GM23338 (cell line): ENCODE measurements around the gene NEFH. TPM values are rescaled to one million over a fixed set of nuclear protein-coding genes. Genes with fewer than 3 reads are reported as not detected.

Source experiments
- ATAC-seq: fragments of 200-7000 bp; cut with Tn5 transposase; 3 replicates; pipeline ENCODE4 v1.9.1; 2020
- DNase-seq: peaks from one replicate; pipeline ENCODE4 v3.0.0-alpha.2; 2015; ENCODE audit warnings: low spot score
- H2AFZ ChIP-seq: fragments of 200-600 bp; sonication (generic); 2 replicates; pipeline ENCODE4 v1.8.0; 2016; ENCODE audit warnings: antibody characterized with exemption, mild to moderate bottlenecking, moderate library complexity
- H3F3A ChIP-seq: fragments of 200-600 bp; sonication (generic); replicated peaks from 2 replicates; pipeline ENCODE4 v1.8.0; 2017; ENCODE audit warnings: antibody characterized with exemption, mixed run types, low read depth
- H3K27ac ChIP-seq: fragments of 200-600 bp; sonication (generic); 2 replicates; pipeline ENCODE4 v1.6.1; 2016; ENCODE audit warnings: low read depth
- H3K27me3 ChIP-seq: fragments of 200-600 bp; sonication (generic); 2 replicates; pipeline ENCODE4 v1.8.0; 2016; ENCODE audit warnings: mild to moderate bottlenecking, mixed run types, moderate library complexity; ENCODE audit not compliant: insufficient read depth
- H3K36me3 ChIP-seq: fragments of 200-600 bp; sonication (generic); 2 replicates; pipeline ENCODE4 v1.8.0; 2016; ENCODE audit warnings: mild to moderate bottlenecking; ENCODE audit not compliant: insufficient read depth
- H3K4me1 ChIP-seq: fragments of 200-600 bp; sonication (generic); 2 replicates; pipeline ENCODE4 v1.8.0; 2016; ENCODE audit warnings: mild to moderate bottlenecking, moderate library complexity; ENCODE audit not compliant: insufficient read depth
- H3K4me2 ChIP-seq: fragments of 200-600 bp; sonication (generic); 2 replicates; pipeline ENCODE4 v1.7.1; 2017; ENCODE audit warnings: mixed run types
- H3K4me3 ChIP-seq: fragments of 200-600 bp; sonication (generic); 2 replicates; pipeline ENCODE4 v1.6.1; 2016; ENCODE audit warnings: mixed run types
- H3K79me2 ChIP-seq: fragments of 200-600 bp; sonication (generic); replicated peaks from 2 replicates; pipeline ENCODE4 v1.8.0; 2017; ENCODE audit warnings: mild to moderate bottlenecking; ENCODE audit not compliant: insufficient read depth
- H3K9me2 ChIP-seq: fragments of 200-600 bp; sonication (generic); 2 replicates; pipeline ENCODE4 v1.8.0; 2017; ENCODE audit not compliant: insufficient read depth
- H4K20me1 ChIP-seq: fragments of 200-600 bp; sonication (generic); replicated peaks from 2 replicates; pipeline ENCODE4 v1.8.0; 2017; ENCODE audit warnings: mild to moderate bottlenecking; ENCODE audit not compliant: insufficient read depth
- H3K27ac Mint-ChIP-seq: 2 replicates; pipeline ENCODE4 v1.8.0; 2020; ENCODE audit warnings: inconsistent platforms, mild to moderate bottlenecking, moderate library complexity, mixed read lengths
- H3K27me3 Mint-ChIP-seq: 3 replicates; pipeline ENCODE4 v1.8.0; 2022; ENCODE audit warnings: low read depth, mild to moderate bottlenecking, moderate library complexity, mixed read lengths, inconsistent platforms; ENCODE audit not compliant: insufficient read depth, poor library complexity
- H3K36me3 Mint-ChIP-seq: 3 replicates; pipeline ENCODE4 v1.8.0; 2021; ENCODE audit warnings: low read depth, mild to moderate bottlenecking, inconsistent platforms, moderate library complexity, mixed read lengths
- H3K4me1 Mint-ChIP-seq: 3 replicates; pipeline ENCODE4 v1.8.0; 2020; ENCODE audit warnings: mild to moderate bottlenecking, inconsistent platforms, mixed read lengths
- H3K4me3 Mint-ChIP-seq: 3 replicates; pipeline ENCODE4 v1.8.0; 2021; ENCODE audit warnings: moderate library complexity, mild to moderate bottlenecking, inconsistent platforms, mixed read lengths
- H3K9me3 Mint-ChIP-seq: 3 replicates; pipeline ENCODE4 v1.8.0; 2020; ENCODE audit warnings: moderate library complexity, mild to moderate bottlenecking, inconsistent platforms, mixed read lengths
- JUNB ChIP-seq: IDR thresholded peaks from one replicate; pipeline ENCODE4 v1.6.1; 2016; ENCODE audit warnings: antibody characterized with exemption; ENCODE audit not compliant: unreplicated experiment
- REST ChIP-seq: IDR thresholded peaks from one replicate; pipeline ENCODE4 v1.6.1; 2018; ENCODE audit warnings: antibody characterized with exemption; ENCODE audit not compliant: unreplicated experiment
- ZNF462 ChIP-seq: fragments of 250-450 bp; sonication (Bioruptor Pico); IDR thresholded peaks from 2 replicates; pipeline ENCODE4 v1.5.0; 2020; ENCODE audit warnings: mild to moderate bottlenecking, moderate library complexity
- polyA plus RNA-seq: library from polyadenylated mRNA; unstranded; fragments of >200 nt; fragmentation: Nextera tagmentation; extraction: Ambion mirVana; gene quantifications from 2 replicates; pipeline ENCODE4 v1.2.1, GENCODE V29; 2016
- total RNA-seq: library from RNA; depleted of rRNA; stranded (reverse); fragments of >200 nt; shearing (Covaris generic); gene quantifications from 2 replicates; pipeline ENCODE4 v1.2.3, GENCODE V29; 2014
- TF ChIP-seq, protein P1 (sequence below), 2 experiments: fragments of 200-600 bp in 1 of 2; sonication (generic) in 1 of 2; conservative IDR thresholded peaks; 2 replicates each; pipeline versions ENCODE4 v1.5.1 to v1.6.1; 2016 to 2017; ENCODE audit warnings: antibody characterized with exemption in 2 of 2, low read depth in 2 of 2, mild to moderate bottlenecking in 2 of 2, moderate library complexity in 1 of 2

The NEFH gene
- total and polyA plus RNA-seq, 2 experiments from 2014 or later = 2.4 to 6.3 TPM

DNA sequence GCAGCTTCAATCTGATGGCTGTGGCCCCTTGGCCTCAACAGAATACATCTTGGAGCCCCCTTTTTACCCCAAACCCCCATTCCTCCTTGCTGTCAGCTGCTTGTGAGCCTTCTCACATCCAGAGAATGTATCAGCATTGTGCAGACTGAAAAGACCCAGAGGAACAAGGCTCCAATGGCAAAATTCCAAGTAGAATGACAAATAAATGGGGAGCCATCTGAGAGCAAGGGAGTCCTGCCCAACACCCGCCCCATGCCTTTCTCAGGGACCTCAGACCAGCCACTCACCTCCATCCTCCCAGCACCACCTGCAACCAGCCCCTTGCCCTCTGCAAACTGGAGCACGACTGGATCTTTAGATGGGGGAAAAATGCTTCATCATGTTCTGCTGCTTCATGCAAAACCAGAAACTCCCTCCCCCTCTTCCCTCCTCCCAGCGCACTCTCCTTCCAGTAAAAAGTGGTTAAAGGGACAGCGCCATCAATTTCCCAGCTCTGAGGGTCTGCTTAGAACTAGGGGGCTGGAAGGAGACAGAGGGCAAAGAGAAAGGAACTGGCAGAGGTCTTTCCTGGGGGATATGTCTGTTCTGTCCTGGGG is 2.2 kb upstream of the NEFH start (continued):
- no peak for TF ChIP-seq ZNF462 (CRISPR knock-in tag)
- TF ChIP-seq JUNB = no peak

- peak; percentile 22 for ATAC-seq
- Mint-ChIP-seq H3K4me1 (peaks cover 41% of the 10 kb centered on the region), H3K4me3 (peak overlapping the region; percentile 68), H3K27me3 (peaks cover 65% of the 10 kb centered on the region), H3K9me3 (peaks cover 10% of the 10 kb centered on the region; the same call in 2 of the 3 replicates), H3K36me3 (peaks cover 7% of the 10 kb centered on the region; the same call in 2 of the 3 replicates), H3K27ac (no peak overlapping the region)
- Histone ChIP-seq H4K20me1 (no peaks in the 10 kb centered on the region; the same call in 1 of the 2 replicates), H3K4me1 (peaks cover 28% of the 10 kb centered on the region), H3K4me2 (peak overlapping the region; percentile 87), H2AFZ (no peak overlapping the region), H3F3A (peaks cover 7% of the 10 kb centered on the region; the same call in 1 of the 2 replicates), H3K79me2 (no peaks in the 10 kb centered on the region), H3K27ac (no peak overlapping the region), H3K36me3 (no peaks in the 10 kb centered on the region), H3K9me2 (no peaks in the 10 kb centered on the region), H3K4me3 (peak overlapping the region; percentile 65), H3K27me3 (peaks cover 56% of the 10 kb centered on the region)
- TF ChIP-seq, protein P1, sequence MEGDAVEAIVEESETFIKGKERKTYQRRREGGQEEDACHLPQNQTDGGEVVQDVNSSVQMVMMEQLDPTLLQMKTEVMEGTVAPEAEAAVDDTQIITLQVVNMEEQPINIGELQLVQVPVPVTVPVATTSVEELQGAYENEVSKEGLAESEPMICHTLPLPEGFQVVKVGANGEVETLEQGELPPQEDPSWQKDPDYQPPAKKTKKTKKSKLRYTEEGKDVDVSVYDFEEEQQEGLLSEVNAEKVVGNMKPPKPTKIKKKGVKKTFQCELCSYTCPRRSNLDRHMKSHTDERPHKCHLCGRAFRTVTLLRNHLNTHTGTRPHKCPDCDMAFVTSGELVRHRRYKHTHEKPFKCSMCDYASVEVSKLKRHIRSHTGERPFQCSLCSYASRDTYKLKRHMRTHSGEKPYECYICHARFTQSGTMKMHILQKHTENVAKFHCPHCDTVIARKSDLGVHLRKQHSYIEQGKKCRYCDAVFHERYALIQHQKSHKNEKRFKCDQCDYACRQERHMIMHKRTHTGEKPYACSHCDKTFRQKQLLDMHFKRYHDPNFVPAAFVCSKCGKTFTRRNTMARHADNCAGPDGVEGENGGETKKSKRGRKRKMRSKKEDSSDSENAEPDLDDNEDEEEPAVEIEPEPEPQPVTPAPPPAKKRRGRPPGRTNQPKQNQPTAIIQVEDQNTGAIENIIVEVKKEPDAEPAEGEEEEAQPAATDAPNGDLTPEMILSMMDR (conservative IDR thresholded peaks at IDR 0.05; ENCODE audit: low read depth in 2 of 2) = no peak
- TF ChIP-seq REST = peak; percentile 88
- DNase-seq = peak; percentile 71
These were observed 1.4 kb upstream of the NEFH start for GRCh38 chr22:29478326-29479276.
